HUES6 (cell line): Measurements from ENCODE around the gene ACYP2.

ENCODE experiments used
- H3K27ac ChIP-seq: 2 replicates; pipeline ENCODE4 v1.7.0; 2013; ENCODE audit warnings: low read depth, mild to moderate bottlenecking, low read length, inconsistent platforms
- H3K27me3 ChIP-seq: 2 replicates; pipeline ENCODE4 v1.6.1; 2013; ENCODE audit warnings: low read length; ENCODE audit not compliant: control insufficient read depth, insufficient read depth
- H3K36me3 ChIP-seq: 2 replicates; pipeline ENCODE4 v1.6.1; 2013; ENCODE audit warnings: low read length; ENCODE audit not compliant: control insufficient read depth, insufficient read depth
- H3K4me1 ChIP-seq: 2 replicates; pipeline ENCODE4 v1.6.1; 2013; ENCODE audit warnings: low read length; ENCODE audit not compliant: control insufficient read depth, insufficient read depth
- H3K4me3 ChIP-seq: 2 replicates; pipeline ENCODE4 v1.5.1; 2013; ENCODE audit warnings: low read depth, low read length
- H3K9ac ChIP-seq: one replicate; pipeline ENCODE4 v1.6.1; 2013; ENCODE audit warnings: mild to moderate bottlenecking, low read length
- H3K9me3 ChIP-seq: 2 replicates; pipeline ENCODE4 v1.6.1; 2013; ENCODE audit warnings: low read depth, low read length; ENCODE audit not compliant: control insufficient read depth, insufficient read depth

ACYP2 gene

GRCh38 chr2:54227798-54228197 is 112.4 kb downstream of the ACYP2 start:
- no peak overlapping the region for H3K27ac ChIP-seq
- no peak overlapping the region for H3K9ac ChIP-seq
- H3K4me3 ChIP-seq, result no peak overlapping the region
- no peaks in the 10 kb centered on the region for H3K36me3 ChIP-seq
- H3K27me3 ChIP-seq, result no peaks in the 10 kb centered on the region
- no peaks in the 10 kb centered on the region for H3K9me3 ChIP-seq
- peaks cover 2% of the 10 kb centered on the region; the same call in 1 of the 2 replicates for H3K4me1 ChIP-seq

- H3K4me1 ChIP-seq, result peaks cover 2% of the 10 kb centered on the region; the same call in 1 of the 2 replicates
- no peak overlapping the region for H3K27ac ChIP-seq
- no peaks in the 10 kb centered on the region for H3K9me3 ChIP-seq
- no peaks in the 10 kb centered on the region for H3K27me3 ChIP-seq
- no peak overlapping the region for H3K9ac ChIP-seq
- H3K4me3 ChIP-seq, result no peak overlapping the region
- H3K36me3 ChIP-seq, result no peaks in the 10 kb centered on the region
Observed at GRCh38 chr2:54228945-54229344, 113.5 kb downstream of the ACYP2 start.

GRCh38 chr2:54233832-54234649 is 118.6 kb downstream of the ACYP2 start:
- Histone ChIP-seq H3K27me3 (no peaks in the 10 kb centered on the region), H3K9me3 (no peaks in the 10 kb centered on the region), H3K4me3 (no peak overlapping the region), H3K36me3 (no peaks in the 10 kb centered on the region), H3K9ac (no peak overlapping the region), H3K27ac (no peak overlapping the region), H3K4me1 (peaks cover 2% of the 10 kb centered on the region; the same call in 1 of the 2 replicates)

GRCh38 chr2:54237428-54237827 is 122.0 kb downstream of the ACYP2 start:
- no peak overlapping the region for H3K4me3 ChIP-seq
- H3K36me3 ChIP-seq, result no peaks in the 10 kb centered on the region
- H3K27ac ChIP-seq, result no peak overlapping the region
- peaks cover 11% of the 10 kb centered on the region for H3K4me1 ChIP-seq
- no peak overlapping the region for H3K9ac ChIP-seq
- no peaks in the 10 kb centered on the region for H3K9me3 ChIP-seq
- no peaks in the 10 kb centered on the region for H3K27me3 ChIP-seq

- Histone ChIP-seq H3K27me3 (no peaks in the 10 kb centered on the region), H3K36me3 (no peaks in the 10 kb centered on the region), H3K4me1 (peaks cover 11% of the 10 kb centered on the region), H3K9ac (no peak overlapping the region), H3K9me3 (no peaks in the 10 kb centered on the region), H3K27ac (no peak overlapping the region), H3K4me3 (no peak overlapping the region)
Observed at GRCh38 chr2:54239427-54239826, 124.0 kb downstream of the ACYP2 start.

GRCh38 chr2:54240515-54241469 is 125.4 kb downstream of the ACYP2 start:
- H3K9me3 ChIP-seq, result no peaks in the 10 kb centered on the region
- no peak overlapping the region for H3K27ac ChIP-seq
- no peaks in the 10 kb centered on the region for H3K36me3 ChIP-seq
- H3K9ac ChIP-seq, result no peak overlapping the region
- no peaks in the 10 kb centered on the region for H3K27me3 ChIP-seq
- H3K4me1 ChIP-seq, result peaks cover 11% of the 10 kb centered on the region
- no peak overlapping the region for H3K4me3 ChIP-seq

- no peak overlapping the region for H3K27ac ChIP-seq
- no peaks in the 10 kb centered on the region; the same call in 1 of the 2 replicates for H3K9me3 ChIP-seq
- no peak overlapping the region for H3K9ac ChIP-seq
- no peak overlapping the region for H3K4me3 ChIP-seq
- no peaks in the 10 kb centered on the region for H3K27me3 ChIP-seq
- no peaks in the 10 kb centered on the region for H3K4me1 ChIP-seq
- no peaks in the 10 kb centered on the region for H3K36me3 ChIP-seq
Observed at GRCh38 chr2:54247115-54247514, 131.7 kb downstream of the ACYP2 start.

- Histone ChIP-seq H3K27ac (no peak overlapping the region), H3K4me3 (no peak overlapping the region), H3K27me3 (no peaks in the 10 kb centered on the region), H3K36me3 (no peaks in the 10 kb centered on the region), H3K9me3 (no peaks in the 10 kb centered on the region; the same call in 1 of the 2 replicates), H3K4me1 (no peaks in the 10 kb centered on the region), H3K9ac (no peak overlapping the region)
Observed at GRCh38 chr2:54249629-54250028, 134.2 kb downstream of the ACYP2 start.

- Histone ChIP-seq H3K27me3 (no peaks in the 10 kb centered on the region), H3K27ac (no peak overlapping the region), H3K4me3 (no peak overlapping the region)
Observed at GRCh38 chr2:54254180-54254579, 138.8 kb downstream of the ACYP2 start.

GRCh38 chr2:54255230-54256090 is 140.0 kb downstream of the ACYP2 start:
- no peak overlapping the region for H3K9ac ChIP-seq
- H3K4me3 ChIP-seq, result no peak overlapping the region
- H3K4me1 ChIP-seq, result no peaks in the 10 kb centered on the region
- H3K27ac ChIP-seq, result no peak overlapping the region
- H3K27me3 ChIP-seq, result no peaks in the 10 kb centered on the region
- no peaks in the 10 kb centered on the region; the same call in 1 of the 2 replicates for H3K9me3 ChIP-seq
- H3K36me3 ChIP-seq, result no peaks in the 10 kb centered on the region

More at GRCh38 chr2:54254180-54254579, 138.8 kb downstream of the ACYP2 start:
- H3K36me3 ChIP-seq, result no peaks in the 10 kb centered on the region
- no peak overlapping the region for H3K9ac ChIP-seq
- no peaks in the 10 kb centered on the region for H3K4me1 ChIP-seq
- H3K9me3 ChIP-seq, result no peaks in the 10 kb centered on the region; the same call in 1 of the 2 replicates
